Esophagus (tissue), 2 donors: ENCODE results near the gene STRN4. TPM values are rescaled to one million over a fixed set of nuclear protein-coding genes. Genes with fewer than 3 reads are reported as not detected.
"Not testable (repeated sequence)": the region's sequence is repeated elsewhere in the genome, so short reads cannot be mapped to it uniquely, and the experiment has no call there.

Experiments used
- H3K27ac ChIP-seq, 2 donors: one replicate each; pipeline ENCODE4 v1.5.1; 2013; ENCODE audit warnings: low read depth in 2 of 2, mild to moderate bottlenecking in 2 of 2, inconsistent platforms in 1 of 2, low read length in 1 of 2, moderate library complexity in 1 of 2
- H3K27me3 ChIP-seq, 2 donors: one replicate each; pipeline ENCODE4 v1.6.1; 2013; ENCODE audit warnings: low read length in 2 of 2, control low read depth in 1 of 2, mild to moderate bottlenecking in 1 of 2; ENCODE audit not compliant: insufficient read depth in 2 of 2, control insufficient read depth in 1 of 2
- H3K36me3 ChIP-seq, 2 donors: one replicate each; pipeline ENCODE4 v1.6.1; 2013; ENCODE audit warnings: low read length in 1 of 2; ENCODE audit not compliant: control insufficient read depth in 2 of 2, insufficient read depth in 2 of 2
- H3K4me1 ChIP-seq, 2 donors: one replicate each; pipeline ENCODE4 v1.6.1; 2013; ENCODE audit warnings: low read length in 1 of 2; ENCODE audit not compliant: control insufficient read depth in 2 of 2, insufficient read depth in 2 of 2
- H3K4me3 ChIP-seq, 2 donors: one replicate each; pipeline ENCODE4 v1.5.1; 2013; ENCODE audit warnings: low read length in 2 of 2, mild to moderate bottlenecking in 2 of 2, low read depth in 1 of 2, moderate library complexity in 1 of 2
- H3K9me3 ChIP-seq, 2 donors: one replicate each; pipeline ENCODE4 v1.6.1; 2013; ENCODE audit warnings: mild to moderate bottlenecking in 2 of 2, low read depth in 1 of 2, low read length in 1 of 2, moderate library complexity in 1 of 2; ENCODE audit not compliant: control insufficient read depth in 2 of 2, insufficient read depth in 1 of 2
- WGBS, 2 donors: extraction: QIAGEN DNeasy Blood & Tissue Kit; methylation state at CpG; one replicate each; pipeline ENCODE4 v1.1.7; 2013; 5-methylcytosine and 5-hydroxymethylcytosine counted together
- polyA plus RNA-seq, 2 donors: library from polyadenylated mRNA; stranded (reverse); fragments of 200-250 nt; gene quantifications; one replicate each; pipeline ENCODE4 v1.2.3, GENCODE V29; 2013
- donor health status: healthy with polysubstance abuse.
- donor health status: Bipolar disorder and iron deficiency.

STRN4 gene
- polyA plus RNA-seq, 2 donors: 53.2 to 55.6 TPM

DNA sequence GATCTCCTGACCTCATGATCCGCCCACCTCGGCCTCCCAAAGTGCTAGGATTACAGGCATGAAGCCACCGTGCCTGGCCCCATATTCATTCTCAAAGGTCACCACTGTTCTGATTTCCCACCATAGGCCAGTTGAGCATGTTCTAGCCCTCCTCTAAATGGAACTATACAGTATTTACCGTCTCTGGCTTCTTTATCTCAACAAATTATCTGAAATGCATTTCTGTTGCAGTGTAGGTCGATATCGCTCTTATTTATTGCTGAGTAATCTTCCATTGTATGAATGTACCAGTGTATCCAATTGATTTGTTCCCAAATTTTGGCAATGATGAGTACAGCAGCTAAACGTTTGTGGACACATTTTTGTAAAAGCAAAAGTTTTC lies 26.8 kb upstream of the STRN4 start:
- no peak overlapping the region for H3K4me3 ChIP-seq
- H3K27ac ChIP-seq: no peak overlapping the region
- H3K36me3 ChIP-seq: peaks cover 10 to 21% of the 10 kb centered on the region in 2 donors
- no peaks in the 10 kb centered on the region for H3K27me3 ChIP-seq
- WGBS, 2 donors: 78 to 80% methylated on average over 7 of the region's 7 CpGs
- no peaks in the 10 kb centered on the region for H3K9me3 ChIP-seq
- no peaks in the 10 kb centered on the region for H3K4me1 ChIP-seq

DNA sequence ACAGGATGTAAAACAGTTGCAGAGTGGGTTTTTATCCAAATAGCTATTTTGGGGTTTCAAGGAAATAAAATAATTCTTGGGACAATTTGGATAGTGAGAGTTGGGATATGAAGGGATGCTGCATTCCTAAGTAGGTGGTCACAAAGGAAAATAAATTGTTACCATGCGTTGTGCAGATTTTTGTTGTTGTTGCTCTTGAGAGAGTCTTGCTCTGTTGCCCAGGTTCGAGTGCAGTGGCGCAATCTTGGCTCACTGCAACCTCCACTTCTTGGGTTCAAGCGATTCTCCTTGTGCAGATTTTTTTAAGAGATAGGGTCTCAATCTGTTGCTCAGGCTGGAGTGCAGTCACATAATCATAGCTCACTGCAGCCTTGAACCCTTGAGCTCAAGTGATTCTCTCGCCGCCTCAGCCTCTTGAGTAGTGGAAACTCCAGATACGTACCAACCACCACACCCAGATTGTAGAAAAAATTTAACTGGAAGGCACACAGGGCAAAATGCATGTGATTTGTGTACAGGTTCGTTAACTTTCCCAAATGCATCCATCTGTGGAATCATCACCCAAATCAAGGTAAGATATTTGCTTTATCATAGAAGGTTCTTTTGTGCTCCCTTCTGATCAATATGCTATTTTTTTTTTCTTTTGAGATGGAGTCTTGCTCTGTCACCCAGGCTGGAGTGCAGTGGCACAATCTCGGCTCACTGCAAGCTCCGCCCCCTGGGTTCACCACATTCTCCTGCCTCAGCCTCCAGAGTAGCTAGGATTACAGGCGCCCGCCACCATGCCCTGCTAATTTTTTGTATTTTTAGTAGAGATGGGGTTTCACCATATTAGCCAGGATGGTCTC lies 26.1 kb upstream of the STRN4 start:
- Histone ChIP-seq H3K27me3 (no peaks in the 10 kb centered on the region), H3K9me3 (no peaks in the 10 kb centered on the region), H3K27ac (no peak overlapping the region), H3K4me1 (no peaks in the 10 kb centered on the region), H3K4me3 (no peak overlapping the region), H3K36me3 (peaks cover 10 to 21% of the 10 kb centered on the region in 2 donors)
- WGBS, 2 donors: 71 to 84% methylated on average over 11 to 12 of the region's 12 CpGs

DNA sequence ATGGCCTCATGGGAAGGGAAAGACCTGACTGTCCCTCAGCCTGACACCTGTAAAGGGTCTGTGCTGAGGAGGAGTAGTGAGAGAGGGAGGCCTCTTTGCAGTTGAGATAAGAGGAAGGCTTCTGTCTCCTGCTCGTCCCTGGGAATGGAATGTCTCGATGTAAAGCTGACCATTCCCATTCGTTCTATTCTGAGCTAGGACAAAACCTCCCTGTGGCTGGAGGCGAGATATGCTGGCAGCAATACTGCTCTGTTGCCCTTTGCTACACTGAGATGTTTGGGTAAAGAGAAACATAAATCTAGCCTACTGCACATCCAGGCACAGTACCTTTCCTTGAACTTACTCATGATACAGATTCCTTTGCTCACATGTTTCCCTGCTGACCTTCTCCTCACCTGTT lies 22.5 kb upstream of the STRN4 start:
- 23 to 47% methylated on average over 4 of the region's 4 CpGs for WGBS, 2 donors
- not testable (repeated sequence) for H3K27ac ChIP-seq

DNA sequence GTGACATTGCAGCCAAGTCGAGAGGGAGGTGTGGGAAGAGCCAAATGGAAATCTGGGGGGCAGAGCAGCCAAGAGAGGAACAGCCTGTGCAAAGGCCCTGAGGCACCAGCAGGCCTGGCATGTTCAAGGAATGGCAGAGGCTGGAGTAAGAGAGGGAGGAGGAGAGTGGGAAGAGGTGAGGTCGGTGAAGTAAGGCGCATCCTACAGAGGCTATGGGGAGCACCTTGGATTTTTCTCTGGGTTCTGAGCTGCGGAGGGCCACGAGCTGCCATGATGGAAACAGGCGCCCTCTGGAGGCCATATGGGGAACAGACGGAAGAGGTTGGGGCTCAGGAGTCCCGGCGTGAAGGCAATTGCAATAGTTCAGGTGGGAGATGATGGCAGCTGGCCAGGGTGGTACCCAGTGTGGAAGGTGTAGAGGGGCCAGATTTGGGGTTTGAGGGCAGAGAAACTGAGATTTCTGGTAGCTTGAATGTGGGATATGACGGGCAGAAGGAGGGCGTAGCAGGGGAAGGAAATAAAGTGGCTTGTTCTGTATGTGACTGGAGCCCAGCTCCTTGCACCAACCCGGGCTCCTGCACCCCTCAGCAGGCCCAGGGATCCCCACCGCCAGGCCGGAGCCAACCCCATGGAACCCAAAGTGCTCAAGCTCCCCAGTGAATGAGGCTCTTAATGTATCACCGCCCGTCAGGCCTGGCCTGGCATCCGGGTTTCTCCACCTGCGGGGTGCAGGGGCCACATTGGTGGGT lies 20.5 kb upstream of the STRN4 start:
- 58 to 66% methylated on average over 18 of the region's 18 CpGs for WGBS, 2 donors
- peaks cover 0 to 5% of the 10 kb centered on the region in 2 donors for H3K4me1 ChIP-seq
- no peak overlapping the region for H3K27ac ChIP-seq
- no peaks in the 10 kb centered on the region for H3K9me3 ChIP-seq
- H3K27me3 ChIP-seq: no peaks in the 10 kb centered on the region
- H3K36me3 ChIP-seq: no peaks in the 10 kb centered on the region
- H3K4me3 ChIP-seq: no peak overlapping the region

More for the DNA sequence above, 22.5 kb upstream of the STRN4 start:
- H3K27me3 ChIP-seq, H3K4me1 ChIP-seq, H3K9me3 ChIP-seq, H3K4me3 ChIP-seq, H3K36me3 ChIP-seq: not testable (repeated sequence)

DNA sequence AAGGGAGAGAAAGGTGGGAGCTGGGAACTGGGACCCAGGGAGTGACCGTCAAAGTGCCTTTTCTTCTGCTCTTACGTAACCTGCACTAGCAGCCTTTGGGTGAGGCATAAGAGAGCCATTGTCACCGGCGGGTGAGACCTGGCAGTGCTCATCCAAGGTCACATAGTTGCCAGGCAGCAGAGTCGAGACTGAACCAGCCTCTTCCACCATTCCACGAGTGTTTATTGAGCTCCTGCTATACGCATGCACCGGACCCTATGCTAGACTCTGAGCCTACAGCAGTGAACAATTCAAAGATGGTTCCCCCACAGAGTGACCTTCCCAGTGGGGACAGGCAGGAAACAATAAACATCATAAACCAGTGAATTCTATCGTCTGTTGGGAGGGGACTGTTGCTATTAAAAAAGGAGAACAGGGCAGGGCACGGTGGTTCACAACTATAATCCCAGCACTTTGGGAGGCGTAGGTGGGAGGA lies 18.6 kb upstream of the STRN4 start:
- H3K4me1 ChIP-seq: peaks cover 0 to 5% of the 10 kb centered on the region in 2 donors

DNA sequence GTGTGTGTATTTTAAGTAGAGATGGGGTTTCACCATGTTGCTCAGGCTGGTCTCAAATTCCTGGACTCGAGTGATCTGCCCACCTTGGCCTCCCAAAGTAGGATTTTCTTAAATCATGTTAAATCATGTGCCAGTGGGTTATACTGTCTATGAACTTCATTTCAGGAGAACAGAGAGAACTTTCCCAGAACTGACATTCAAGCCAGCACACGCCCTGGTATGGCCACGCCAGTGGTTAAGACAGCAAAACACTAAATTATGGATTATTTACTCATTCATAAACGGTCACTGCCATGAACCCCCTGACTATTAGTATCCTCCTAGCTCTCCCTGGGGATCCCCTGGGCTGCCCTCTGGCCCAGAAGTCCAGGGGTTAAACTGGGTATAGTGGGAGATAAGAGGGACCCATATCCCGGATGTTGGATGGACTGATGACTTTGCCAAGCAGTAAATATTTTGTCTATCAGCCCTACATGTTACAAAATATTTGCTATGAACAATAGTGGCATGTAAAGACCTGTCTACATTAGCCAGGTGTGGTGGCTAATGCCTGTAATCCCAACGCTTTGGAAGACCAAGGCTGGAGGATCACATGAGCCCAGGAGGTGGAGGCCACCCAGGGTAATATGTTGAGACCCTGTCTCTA lies 16.1 kb upstream of the STRN4 start:
- Histone ChIP-seq H3K27me3 (no peaks in the 10 kb centered on the region), H3K4me3 (no peak overlapping the region), H3K27ac (peak overlapping the region; percentile 67 to 87), H3K36me3 (no peaks in the 10 kb centered on the region), H3K4me1 (peaks cover 2 to 5% of the 10 kb centered on the region in 2 donors), H3K9me3 (no peaks in the 10 kb centered on the region)
- 52 to 60% methylated on average over 6 of the region's 6 CpGs for WGBS, 2 donors

More for the DNA sequence above, 18.6 kb upstream of the STRN4 start:
- Histone ChIP-seq H3K27ac (peak overlapping the region; percentile 93 to 97), H3K9me3 (no peaks in the 10 kb centered on the region), H3K27me3 (no peaks in the 10 kb centered on the region), H3K36me3 (no peaks in the 10 kb centered on the region), H3K4me3 (no peak overlapping the region)
- 49 to 51% methylated on average over 11 of the region's 11 CpGs for WGBS, 2 donors

DNA sequence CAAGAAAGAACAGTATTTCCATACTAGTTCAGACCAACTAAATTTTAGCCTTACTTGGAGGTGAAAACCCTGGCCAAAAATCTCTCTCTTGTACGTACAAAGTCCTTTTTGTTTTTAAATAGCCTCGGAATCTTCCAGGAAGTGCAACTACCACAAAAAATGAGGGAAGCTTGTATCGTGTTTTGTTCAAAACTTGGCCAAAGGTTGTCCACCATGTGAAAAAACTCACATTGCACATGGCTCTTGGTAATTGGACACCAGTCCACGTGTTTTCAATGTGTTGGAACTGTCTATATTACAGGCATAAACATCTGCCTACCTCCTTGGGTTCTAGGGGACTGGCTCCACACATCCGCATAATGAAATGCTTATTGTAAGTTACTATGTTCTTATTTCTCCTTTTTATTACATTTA lies 15.2 kb upstream of the STRN4 start:
- Histone ChIP-seq H3K27me3 (no peaks in the 10 kb centered on the region), H3K27ac (peak overlapping the region; percentile 51 to 67), H3K4me1 (peaks cover 2 to 5% of the 10 kb centered on the region in 2 donors), H3K9me3 (no peaks in the 10 kb centered on the region), H3K36me3 (peaks cover 0 to 1% of the 10 kb centered on the region in 2 donors), H3K4me3 (no peak overlapping the region)
- WGBS, 2 donors: 44 to 49% methylated on average over 5 of the region's 5 CpGs

DNA sequence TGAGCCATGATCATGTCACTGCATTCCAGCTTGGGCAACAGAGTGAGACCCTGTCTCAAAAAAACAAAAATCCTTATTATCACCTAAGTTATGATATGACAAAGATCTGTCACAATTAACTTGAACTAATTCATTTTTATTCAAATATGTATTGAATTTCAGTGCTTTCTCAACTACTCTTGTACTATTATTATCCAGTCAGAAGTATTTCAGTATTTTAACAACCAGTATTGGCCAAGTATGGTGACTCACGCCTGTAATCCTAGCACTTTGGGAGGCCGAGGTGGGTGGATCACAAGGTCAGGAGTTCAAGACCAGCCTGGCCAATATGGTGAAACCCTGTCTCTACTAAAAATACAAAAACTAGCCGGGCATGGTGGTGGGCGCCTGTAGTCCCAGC lies 14.6 kb upstream of the STRN4 start:
- H3K9me3 ChIP-seq, H3K4me3 ChIP-seq, H3K4me1 ChIP-seq, H3K27me3 ChIP-seq, H3K36me3 ChIP-seq: not testable (repeated sequence)
- WGBS, 2 donors: 60 to 74% methylated on average over 4 of the region's 4 CpGs
- peak overlapping the region; percentile 75 to 78 for H3K27ac ChIP-seq

DNA sequence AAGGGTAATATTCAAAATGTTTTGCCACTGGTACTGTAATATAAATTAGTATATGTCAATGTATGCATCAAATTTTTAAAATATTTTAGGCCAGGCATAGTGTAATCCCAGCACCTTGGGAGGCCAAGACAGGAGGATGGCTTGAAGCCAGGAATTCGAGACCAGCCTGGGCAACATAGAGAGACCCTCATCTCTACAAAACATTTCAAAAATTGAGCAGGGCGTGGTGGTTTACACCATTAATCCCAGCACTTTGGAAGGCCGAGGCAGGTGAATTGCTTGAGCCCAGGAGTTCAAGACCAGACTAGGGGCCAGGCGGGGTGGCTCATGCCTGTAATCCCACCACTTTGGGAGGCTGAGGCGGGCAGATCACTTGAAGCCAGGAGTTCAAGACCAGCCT lies 14.1 kb upstream of the STRN4 start:
- Histone ChIP-seq H3K4me3 (no peak overlapping the region), H3K27ac (peak overlapping the region; percentile 75 to 78), H3K36me3 (peaks cover 0 to 11% of the 10 kb centered on the region in 2 donors), H3K27me3 (no peaks in the 10 kb centered on the region), H3K9me3 (no peaks in the 10 kb centered on the region), H3K4me1 (peaks cover 2 to 5% of the 10 kb centered on the region in 2 donors)
- 71 to 81% methylated on average over 5 of the region's 5 CpGs for WGBS, 2 donors
